HCT116 (cell line): ENCODE measurements around the gene CHD2. TPM values are rescaled to one million over a fixed set of nuclear protein-coding genes. Genes with fewer than 3 reads are reported as not detected.

Source experiments
- ATAC-seq: fragments of 200-7000 bp; cut with Tn5 transposase; 2 replicates; pipeline ENCODE4 v1.9.1; 2020; ENCODE audit warnings: mild to moderate bottlenecking, moderate library complexity
- BruUV-seq: library from RNA; stranded (reverse); fragments of 400-500 nt; replicated peaks from 2 replicates; lab custom pipeline; 2021; lab: Mats Ljungman, UMichigan
- CTCF ChIA-PET: fragments of 300-600 bp; sonication (Branson Sonifier 250); formaldehyde crosslinking; loops from one replicate; lab custom pipeline; 2021; ENCODE audit warnings: antibody characterized with exemption; lab: Charles Lee
- POLR2A ChIA-PET: fragments of 300-600, 350-600 bp; sonication (Branson Sonifier 250); formaldehyde crosslinking; loops from one replicate; lab custom pipeline; 2021; ENCODE audit warnings: antibody characterized with exemption; lab: Charles Lee
- RAD21 ChIA-PET, 2 experiments: fragments of 300-600 bp; sonication (Branson Sonifier 250); formaldehyde crosslinking; loops; one replicate each; lab custom pipeline; 2023; ENCODE audit warnings: low total read pairs in 2 of 2; ENCODE audit not compliant: uncharacterized antibody in 2 of 2, unreplicated experiment in 2 of 2, low non-redundant PET in 1 of 2; lab: Charles Lee
- DNase-seq: peaks from one replicate; pipeline ENCODE4 v3.0.0-alpha.2; 2010; ENCODE audit warnings: low read depth, low spot score
- H2AFZ ChIP-seq: fragments of 200-600 bp; shearing (Covaris generic), sonication (generic); 2 replicates; pipeline ENCODE4 v1.6.1; 2017; ENCODE audit warnings: low read depth, mixed run types, mixed read lengths, antibody characterized with exemption, low read length; ENCODE audit not compliant: poor library complexity, severe bottlenecking
- H3K27ac ChIP-seq: 2 replicates; pipeline ENCODE4 v1.5.1; 2012; ENCODE audit warnings: low read depth, low read length
- H3K27me3 ChIP-seq: fragments of 200-600 bp; sonication (generic); 2 replicates; pipeline ENCODE4 v1.6.1; 2016; ENCODE audit warnings: mixed run types, low read length, mixed read lengths; ENCODE audit not compliant: insufficient read depth
- H3K36me3 ChIP-seq, 2 experiments: fragments of 200-500 bp in 1 of 2; fragments of 200-600 bp in 1 of 2; sonication (Bioruptor generic) in 1 of 2; sonication (generic) in 1 of 2; 2 replicates each; pipeline versions ENCODE4 v1.5.1 to v1.6.1; 2014 to 2016; ENCODE audit warnings: low read length in 2 of 2, inconsistent platforms in 1 of 2, mixed read lengths in 1 of 2, mixed run types in 1 of 2; ENCODE audit not compliant: insufficient read depth in 2 of 2, control insufficient read depth in 1 of 2
- H3K4me1 ChIP-seq, 2 experiments: fragments of 200-600 bp in 1 of 2; sonication (generic) in 1 of 2; 2 replicates each; pipeline versions ENCODE4 v1.5.1 to v1.6.1; 2012 to 2017; ENCODE audit warnings: low read length in 2 of 2, inconsistent platforms in 1 of 2, mild to moderate bottlenecking in 1 of 2, mixed read lengths in 1 of 2, mixed run types in 1 of 2, moderate library complexity in 1 of 2; ENCODE audit not compliant: insufficient read depth in 2 of 2, control insufficient read depth in 1 of 2
- H3K4me2 ChIP-seq: fragments of 200-600 bp; sonication (generic); 2 replicates; pipeline ENCODE4 v1.6.1; 2017; ENCODE audit warnings: mixed run types, low read length, mixed read lengths
- H3K4me3 ChIP-seq, 2 experiments: fragments of 200-600 bp in 1 of 2; sonication (generic) in 1 of 2; replicated peaks in 1 of 2; 2 replicates each; pipeline ENCODE4 v1.5.1; 2011 to 2016; ENCODE audit warnings: low read length in 2 of 2, control low read depth in 1 of 2, low read depth in 1 of 2, mild to moderate bottlenecking in 1 of 2, mixed read lengths in 1 of 2, mixed run types in 1 of 2
- H3K79me2 ChIP-seq: fragments of 200-600 bp; sonication (generic); 2 replicates; pipeline ENCODE4 v1.6.1; 2017; ENCODE audit warnings: mild to moderate bottlenecking, mixed run types, low read length, moderate library complexity, mixed read lengths; ENCODE audit not compliant: insufficient read depth
- H3K9ac ChIP-seq: fragments of 200-600 bp; sonication (generic); 2 replicates; pipeline ENCODE4 v1.6.1; 2016; ENCODE audit warnings: low read length, mixed read lengths
- H3K9me2 ChIP-seq: fragments of 200-600 bp; sonication (generic), shearing (Covaris generic); 2 replicates; pipeline ENCODE4 v1.6.1; 2017; ENCODE audit warnings: mixed run types, mild to moderate bottlenecking, moderate library complexity; ENCODE audit not compliant: insufficient read depth
- H3K9me3 ChIP-seq, 2 experiments: fragments of 200-500 bp in 1 of 2; fragments of 200-600 bp in 1 of 2; sonication (Bioruptor generic) in 1 of 2; sonication (generic) in 1 of 2; 2 replicates each; pipeline ENCODE4 v1.6.1; 2014 to 2017; ENCODE audit warnings: low read length in 2 of 2, mixed read lengths in 2 of 2, inconsistent platforms in 1 of 2, low read depth in 1 of 2, mild to moderate bottlenecking in 1 of 2, mixed run types in 1 of 2, moderate library complexity in 1 of 2; ENCODE audit not compliant: control insufficient read depth in 1 of 2, insufficient read depth in 1 of 2
- H4K20me1 ChIP-seq: fragments of 200-600 bp; sonication (generic), shearing (Covaris generic); 2 replicates; pipeline ENCODE4 v1.6.1; 2017; ENCODE audit warnings: mixed run types, mild to moderate bottlenecking, moderate library complexity; ENCODE audit not compliant: insufficient read depth
- ATF3 ChIP-seq: IDR thresholded peaks from 2 replicates; pipeline ENCODE4 v1.6.1; 2012
- CBX3 ChIP-seq: IDR thresholded peaks from 2 replicates; pipeline ENCODE4 v1.6.1; 2012; ENCODE audit warnings: low read depth
- CTCF ChIP-seq, 3 experiments: fragments of 200-600 bp in 1 of 3; sonication (generic) in 1 of 3; IDR thresholded peaks in 2 of 3; conservative IDR thresholded peaks in 1 of 3; 2 replicates each; pipeline ENCODE4 v1.5.1; 2012 to 2017; ENCODE audit warnings: low read depth in 2 of 3, low read length in 2 of 3, antibody characterized with exemption in 1 of 3, borderline replicate concordance in 1 of 3, control low read depth in 1 of 3, mild to moderate bottlenecking in 1 of 3, mixed read lengths in 1 of 3, mixed run types in 1 of 3, moderate library complexity in 1 of 3; ENCODE audit not compliant: insufficient read depth in 1 of 3
- EGR1 ChIP-seq: IDR thresholded peaks from 2 replicates; pipeline ENCODE4 v1.6.1; 2012; ENCODE audit warnings: low read depth
- ELF1 ChIP-seq: IDR thresholded peaks from 2 replicates; pipeline ENCODE4 v1.6.1; 2012; ENCODE audit warnings: low read depth, borderline replicate concordance
- EZH2 ChIP-seq: fragments of 200-600 bp; sonication (generic); IDR thresholded peaks from 2 replicates; pipeline ENCODE4 v1.6.1; 2017; ENCODE audit warnings: antibody characterized with exemption, mixed run types
- EZH2phosphoT487 ChIP-seq: fragments of 200-600 bp; IDR thresholded peaks from 2 replicates; pipeline ENCODE4 v1.6.1; 2018; ENCODE audit warnings: antibody characterized with exemption, borderline replicate concordance
- JUND ChIP-seq: IDR thresholded peaks from 2 replicates; pipeline ENCODE4 v1.6.1; 2012
- MAX ChIP-seq: IDR thresholded peaks from 2 replicates; pipeline ENCODE4 v1.6.1; 2012
- SP1 ChIP-seq: IDR thresholded peaks from 2 replicates; pipeline ENCODE4 v1.6.1; 2012; ENCODE audit warnings: low read depth
- ZBTB33 ChIP-seq: IDR thresholded peaks from 2 replicates; pipeline ENCODE4 v1.6.1; 2011; ENCODE audit warnings: mild to moderate bottlenecking, low read length, moderate library complexity; ENCODE audit not compliant: insufficient replicate concordance; ENCODE audit errors: extremely low read depth
- intact Hi-C: fragments of 100-400 bp; cut with micrococcal nuclease; formaldehyde crosslinking; loops from 2 replicates; pipeline ENCODE4 v1.10.0; 2022
- total RNA-seq: library from RNA; stranded (reverse); gene quantifications from one replicate; pipeline ENCODE4 v1.2.1, GENCODE V29; 2021; ENCODE audit not compliant: unreplicated experiment

Gene CHD2
- total RNA-seq, 1 experiment from 2014 or later: 116 TPM

- TF ChIP-seq ZBTB33 (no peak), JUND (no peak), ELF1 (no peak), SP1 (no peak), EZH2 (no peak), EZH2phosphoT487 (no peak), MAX (no peak), ATF3 (no peak), EGR1 (no peak), CBX3 (no peak)
Observed at GRCh38 chr15:92954002-92954401, 53.9 kb downstream of the CHD2 start (continued).

GRCh38 chr15:92954578-92954977 is 54.5 kb downstream of the CHD2 start:
- no peak for DNase-seq
- Histone ChIP-seq H3K4me1 (no peaks in the 10 kb centered on the region), H3K9ac (no peak overlapping the region), H3K27me3 (no peaks in the 10 kb centered on the region), H3K4me3 (no peak overlapping the region), H3K9me2 (no peaks in the 10 kb centered on the region), H3K9me3 (peaks cover 5 to 9% of the 10 kb centered on the region in 2 experiments; a peak in 2 of 4 replicates), H3K27ac (no peak overlapping the region), H3K79me2 (peaks cover 91% of the 10 kb centered on the region), H3K4me2 (no peak overlapping the region), H3K36me3 (peaks cover 67 to 85% of the 10 kb centered on the region in 2 experiments), H2AFZ (no peak overlapping the region), H4K20me1 (peaks cover 10% of the 10 kb centered on the region; the same call in 1 of the 2 replicates)
- ChIA-PET RAD21 (no interaction called here), CTCF (no interaction called here), POLR2A (no interaction called here)
- intact Hi-C loops: no loop called here
- ATAC-seq: no peak; the same call in 1 of the 2 replicates
- no TSS peak for BruUV-seq
- TF ChIP-seq SP1 (no peak), JUND (no peak), CTCF (IDR thresholded peaks at IDR 0.05 in 2 of 3, conservative IDR thresholded peaks at IDR 0.05 in 1 of 3; ENCODE audit: borderline replicate concordance in 1 of 3, insufficient read depth in 1 of 3, low read depth in 2 of 3, low read length in 2 of 3) (peak in 2 of 3 experiments; percentile 39 to 58; a peak in 4 of 6 replicates)
